ENCODE measurements around the gene JAKMIP2. TPM values are rescaled to one million over a fixed set of nuclear protein-coding genes. Genes with fewer than 3 reads are reported as not detected.
A peak's percentile ranks its signal among the peaks of the same experiment; 100 is the strongest.

Gene JAKMIP2
- total and polyA plus RNA-seq, 10 of the 15 experiments (the other 5 are each of a cell fraction or from before 2014, with no cell fraction given), result 0.51 to 1.8 (median 0.89) TPM

- TF ChIP-seq USF1 (IDR thresholded peaks at IDR 0.05; ENCODE audit: borderline replicate concordance, extremely low read length, insufficient read depth, low read depth, low read length), result no peak
- TF ChIP-seq JUNB (IDR thresholded peaks at IDR 0.05), result no peak
- TF ChIP-seq NR2C1 (IDR thresholded peaks at IDR 0.05), result no peak
- TF ChIP-seq CREB1 (IDR thresholded peaks at IDR 0.05; ENCODE audit: low read depth), result no peak
- no peak for TF ChIP-seq NFXL1 (IDR thresholded peaks at IDR 0.05; ENCODE audit: borderline replicate concordance)
- TF ChIP-seq NFYB (IDR thresholded peaks at IDR 0.05; ENCODE audit: insufficient read depth, low read depth, low read length), result no peak
- TF ChIP-seq SMAD5 (IDR thresholded peaks at IDR 0.05; ENCODE audit: low read depth), result no peak
- no peak for TF ChIP-seq RCOR1 (conservative IDR thresholded peaks at IDR 0.05; ENCODE audit: low read depth, low read length)
- no peak for TF ChIP-seq PAX5 (IDR thresholded peaks at IDR 0.05; ENCODE audit: borderline replicate concordance, low read depth, low read length)
- TF ChIP-seq CBX5 (IDR thresholded peaks at IDR 0.05; ENCODE audit: low read depth), result no peak
- TF ChIP-seq MEF2A (IDR thresholded peaks at IDR 0.05; ENCODE audit: insufficient read depth, low read depth, low read length), result no peak
- TF ChIP-seq MTA2 (IDR thresholded peaks at IDR 0.05; ENCODE audit: low read depth), result no peak
- TF ChIP-seq ATF3 (IDR thresholded peaks at IDR 0.05; ENCODE audit: borderline replicate concordance, extremely low read depth, low read depth, low read length), result no peak
- no peak for TF ChIP-seq DPF2 (IDR thresholded peaks at IDR 0.05)
- TF ChIP-seq SIX5 (IDR thresholded peaks at IDR 0.05; ENCODE audit: low read depth, low read length, severe bottlenecking), result no peak
- TF ChIP-seq ZNF207 (IDR thresholded peaks at IDR 0.05; ENCODE audit: borderline replicate concordance), result no peak
- TF ChIP-seq, protein P1, sequence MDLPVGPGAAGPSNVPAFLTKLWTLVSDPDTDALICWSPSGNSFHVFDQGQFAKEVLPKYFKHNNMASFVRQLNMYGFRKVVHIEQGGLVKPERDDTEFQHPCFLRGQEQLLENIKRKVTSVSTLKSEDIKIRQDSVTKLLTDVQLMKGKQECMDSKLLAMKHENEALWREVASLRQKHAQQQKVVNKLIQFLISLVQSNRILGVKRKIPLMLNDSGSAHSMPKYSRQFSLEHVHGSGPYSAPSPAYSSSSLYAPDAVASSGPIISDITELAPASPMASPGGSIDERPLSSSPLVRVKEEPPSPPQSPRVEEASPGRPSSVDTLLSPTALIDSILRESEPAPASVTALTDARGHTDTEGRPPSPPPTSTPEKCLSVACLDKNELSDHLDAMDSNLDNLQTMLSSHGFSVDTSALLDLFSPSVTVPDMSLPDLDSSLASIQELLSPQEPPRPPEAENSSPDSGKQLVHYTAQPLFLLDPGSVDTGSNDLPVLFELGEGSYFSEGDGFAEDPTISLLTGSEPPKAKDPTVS (IDR thresholded peaks at IDR 0.05; ENCODE audit: low read depth, low read length), result no peak
- TF ChIP-seq RAD21 (IDR thresholded peaks at IDR 0.05; ENCODE audit: insufficient read depth, low read depth, low read length), result peak; percentile 50; the same call in 1 of the 2 replicates
- no peak for TF ChIP-seq MYC (IDR thresholded peaks at IDR 0.05; ENCODE audit: insufficient read depth, insufficient read length, insufficient replicate concordance, low read length, severe bottlenecking)
- no peak for TF ChIP-seq NRF1 (conservative IDR thresholded peaks at IDR 0.05; ENCODE audit: low read depth, low read length)
- TF ChIP-seq SMARCA5 (IDR thresholded peaks at IDR 0.05), result no peak
- TF ChIP-seq ZNF217 (IDR thresholded peaks at IDR 0.05), result no peak
- peak; percentile 76 for TF ChIP-seq RUNX3 (IDR thresholded peaks at IDR 0.05; ENCODE audit: low read length)
- TF ChIP-seq BMI1 (IDR thresholded peaks at IDR 0.05; ENCODE audit: borderline replicate concordance), result no peak
- TF ChIP-seq, protein P2, sequence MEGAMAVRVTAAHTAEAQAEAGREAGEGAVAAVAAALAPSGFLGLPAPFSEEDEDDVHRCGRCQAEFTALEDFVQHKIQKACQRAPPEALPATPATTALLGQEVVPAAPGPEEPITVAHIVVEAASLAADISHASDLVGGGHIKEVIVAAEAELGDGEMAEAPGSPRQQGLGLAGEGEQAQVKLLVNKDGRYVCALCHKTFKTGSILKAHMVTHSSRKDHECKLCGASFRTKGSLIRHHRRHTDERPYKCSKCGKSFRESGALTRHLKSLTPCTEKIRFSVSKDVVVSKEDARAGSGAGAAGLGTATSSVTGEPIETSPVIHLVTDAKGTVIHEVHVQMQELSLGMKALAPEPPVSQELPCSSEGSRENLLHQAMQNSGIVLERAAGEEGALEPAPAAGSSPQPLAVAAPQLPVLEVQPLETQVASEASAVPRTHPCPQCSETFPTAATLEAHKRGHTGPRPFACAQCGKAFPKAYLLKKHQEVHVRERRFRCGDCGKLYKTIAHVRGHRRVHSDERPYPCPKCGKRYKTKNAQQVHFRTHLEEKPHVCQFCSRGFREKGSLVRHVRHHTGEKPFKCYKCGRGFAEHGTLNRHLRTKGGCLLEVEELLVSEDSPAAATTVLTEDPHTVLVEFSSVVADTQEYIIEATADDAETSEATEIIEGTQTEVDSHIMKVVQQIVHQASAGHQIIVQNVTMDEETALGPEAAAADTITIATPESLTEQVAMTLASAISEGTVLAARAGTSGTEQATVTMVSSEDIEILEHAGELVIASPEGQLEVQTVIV (IDR thresholded peaks at IDR 0.05; ENCODE audit: borderline replicate concordance, partially characterized antibody), result no peak
- TF ChIP-seq MXI1 (IDR thresholded peaks at IDR 0.05; ENCODE audit: low read depth, low read length), result no peak
Observed at GRCh38 chr5:147576646-147577535, 205.6 kb downstream of the JAKMIP2 start (continued).

Data from GM12878 (cell line).